MCF 10A (cell line): ENCODE results near the gene RELT. TPM values are rescaled to one million over a fixed set of nuclear protein-coding genes. Genes with fewer than 3 reads are reported as not detected.

Experiments used
- BruUV-seq: library from RNA; stranded (reverse); fragments of 400-500 nt; replicated peaks from 2 replicates; lab custom pipeline; 2021; lab: Mats Ljungman, UMichigan
- CTCF ChIA-PET: fragments of 300-600 bp; sonication (Branson Sonifier 250); formaldehyde crosslinking; extraction: SDS; loops from one replicate; lab custom pipeline; 2021; ENCODE audit warnings: antibody characterized with exemption, inconsistent platforms; lab: Yijun Ruan, JAX
- POLR2A ChIA-PET: fragments of 300-600, 350-650 bp; sonication (Branson Sonifier 250); formaldehyde crosslinking; extraction: SDS; loops from one replicate; lab custom pipeline; 2020; ENCODE audit warnings: antibody characterized with exemption, inconsistent platforms; lab: Yijun Ruan, JAX
- DNase-seq: peaks from one replicate; pipeline ENCODE4 v3.0.0-alpha.2; 2018; ENCODE audit not compliant: unreplicated experiment
- H3K27ac Mint-ChIP-seq: one replicate; pipeline ENCODE4 v1.8.0; 2022; ENCODE audit warnings: mild to moderate bottlenecking, low read depth, mixed read lengths; ENCODE audit not compliant: unreplicated experiment
- H3K27me3 Mint-ChIP-seq: one replicate; pipeline ENCODE4 v1.8.0; 2022; ENCODE audit warnings: mixed read lengths; ENCODE audit not compliant: insufficient read depth, unreplicated experiment
- H3K36me3 Mint-ChIP-seq: one replicate; pipeline ENCODE4 v1.8.0; 2022; ENCODE audit warnings: mild to moderate bottlenecking, moderate library complexity, mixed read lengths; ENCODE audit not compliant: insufficient read depth, unreplicated experiment
- H3K4me1 Mint-ChIP-seq: one replicate; pipeline ENCODE4 v1.8.0; 2022; ENCODE audit warnings: mixed read lengths; ENCODE audit not compliant: insufficient read depth, unreplicated experiment
- H3K4me3 Mint-ChIP-seq: one replicate; pipeline ENCODE4 v1.8.0; 2022; ENCODE audit warnings: mild to moderate bottlenecking, moderate library complexity, mixed read lengths; ENCODE audit not compliant: unreplicated experiment
- H3K9me3 Mint-ChIP-seq: one replicate; pipeline ENCODE4 v1.8.0; 2022; ENCODE audit warnings: mixed read lengths; ENCODE audit not compliant: unreplicated experiment
- intact Hi-C: fragments of 100-400 bp; cut with micrococcal nuclease; formaldehyde crosslinking; loops from 2 replicates; pipeline ENCODE4 v1.14.1; 2022
- total RNA-seq: library from RNA; stranded (reverse); gene quantifications from 2 replicates; pipeline ENCODE4 v1.2.3, GENCODE V29; 2022
- TF ChIP-seq, protein P1 (sequence below): fragments of 200-600 bp; IDR thresholded peaks from one replicate; pipeline ENCODE4 v1.8.0; 2022; ENCODE audit warnings: antibody characterized with exemption, mild to moderate bottlenecking; ENCODE audit not compliant: unreplicated experiment

The RELT gene
- total RNA-seq, 1 experiment from 2014 or later = 8.4 TPM

- no peaks in the 10 kb centered on the region for H3K4me1 Mint-ChIP-seq
- no peak for DNase-seq
- no peak overlapping the region for H3K4me3 Mint-ChIP-seq
- H3K27me3 Mint-ChIP-seq = no peaks in the 10 kb centered on the region
- POLR2A ChIA-PET = interaction anchor here (0.6 kb wide), 1 partner anchor 1394 kb away, joined by 3 read pairs; no protein-coding TSS in a partner anchor
- H3K27ac Mint-ChIP-seq = no peak overlapping the region
- peaks cover 15% of the 10 kb centered on the region for H3K36me3 Mint-ChIP-seq
- H3K9me3 Mint-ChIP-seq = no peaks in the 10 kb centered on the region
- intact Hi-C loops = no loop called here
- CTCF ChIA-PET = interaction anchor here (0.9 to 1.4 kb wide), 2 partner anchors 16 to 25 kb away, joined by 5 to 7 read pairs; no protein-coding TSS in a partner anchor
- no TSS peak for BruUV-seq
- TF ChIP-seq, protein P1, sequence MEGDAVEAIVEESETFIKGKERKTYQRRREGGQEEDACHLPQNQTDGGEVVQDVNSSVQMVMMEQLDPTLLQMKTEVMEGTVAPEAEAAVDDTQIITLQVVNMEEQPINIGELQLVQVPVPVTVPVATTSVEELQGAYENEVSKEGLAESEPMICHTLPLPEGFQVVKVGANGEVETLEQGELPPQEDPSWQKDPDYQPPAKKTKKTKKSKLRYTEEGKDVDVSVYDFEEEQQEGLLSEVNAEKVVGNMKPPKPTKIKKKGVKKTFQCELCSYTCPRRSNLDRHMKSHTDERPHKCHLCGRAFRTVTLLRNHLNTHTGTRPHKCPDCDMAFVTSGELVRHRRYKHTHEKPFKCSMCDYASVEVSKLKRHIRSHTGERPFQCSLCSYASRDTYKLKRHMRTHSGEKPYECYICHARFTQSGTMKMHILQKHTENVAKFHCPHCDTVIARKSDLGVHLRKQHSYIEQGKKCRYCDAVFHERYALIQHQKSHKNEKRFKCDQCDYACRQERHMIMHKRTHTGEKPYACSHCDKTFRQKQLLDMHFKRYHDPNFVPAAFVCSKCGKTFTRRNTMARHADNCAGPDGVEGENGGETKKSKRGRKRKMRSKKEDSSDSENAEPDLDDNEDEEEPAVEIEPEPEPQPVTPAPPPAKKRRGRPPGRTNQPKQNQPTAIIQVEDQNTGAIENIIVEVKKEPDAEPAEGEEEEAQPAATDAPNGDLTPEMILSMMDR = no peak
These were observed 8.6 kb upstream of the RELT start for GRCh38 chr11:73367482-73368024.

DNA sequence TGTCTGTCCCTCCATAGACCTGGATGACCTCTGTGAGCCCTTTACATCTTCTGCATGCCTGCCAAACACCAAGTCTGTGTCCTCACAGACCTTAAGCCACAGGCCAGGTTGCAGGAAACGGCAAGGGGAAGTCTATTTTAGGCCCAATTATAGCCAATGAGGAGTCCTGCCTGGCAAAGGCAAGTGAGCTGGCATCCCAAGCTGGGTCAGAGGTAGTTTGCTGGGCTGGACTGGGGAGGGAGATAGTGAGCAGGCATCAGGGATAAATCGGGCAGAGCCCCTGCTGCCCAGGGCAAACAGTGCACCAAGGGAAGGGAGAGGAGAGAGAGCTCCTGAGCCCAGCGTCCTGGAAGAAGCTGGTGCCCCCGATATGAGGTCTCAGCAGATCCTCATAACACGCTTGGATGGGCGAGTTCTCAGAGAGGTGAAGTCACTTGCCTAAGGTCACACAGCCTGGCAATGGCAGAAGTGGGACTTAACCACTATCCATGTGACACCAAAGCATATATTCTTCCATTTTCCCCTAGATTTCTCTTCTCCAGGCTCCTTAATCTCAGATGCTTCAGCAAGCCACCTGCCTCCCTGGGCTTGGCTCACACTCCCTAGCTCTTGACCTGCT lies 3.7 kb upstream of the RELT start:
- TF ChIP-seq, protein P1 = no peak
- Mint-ChIP-seq H3K36me3 (no peaks in the 10 kb centered on the region), H3K4me1 (peaks cover 7% of the 10 kb centered on the region), H3K9me3 (no peaks in the 10 kb centered on the region), H3K27me3 (no peaks in the 10 kb centered on the region), H3K4me3 (no peak overlapping the region), H3K27ac (no peak overlapping the region)
- DNase-seq = peak; percentile 24
- POLR2A ChIA-PET = interaction anchor here (0.7 kb wide), 1 partner anchor 498 kb away, joined by 3 read pairs; no protein-coding TSS in a partner anchor
- CTCF ChIA-PET = interaction anchor here (0.5 to 3.5 kb wide), 6 partner anchors 12 to 294 kb away, joined by 3 to 20 read pairs (median 4); no protein-coding TSS in a partner anchor
- BruUV-seq = no TSS peak
- intact Hi-C loops = no loop called here

DNA sequence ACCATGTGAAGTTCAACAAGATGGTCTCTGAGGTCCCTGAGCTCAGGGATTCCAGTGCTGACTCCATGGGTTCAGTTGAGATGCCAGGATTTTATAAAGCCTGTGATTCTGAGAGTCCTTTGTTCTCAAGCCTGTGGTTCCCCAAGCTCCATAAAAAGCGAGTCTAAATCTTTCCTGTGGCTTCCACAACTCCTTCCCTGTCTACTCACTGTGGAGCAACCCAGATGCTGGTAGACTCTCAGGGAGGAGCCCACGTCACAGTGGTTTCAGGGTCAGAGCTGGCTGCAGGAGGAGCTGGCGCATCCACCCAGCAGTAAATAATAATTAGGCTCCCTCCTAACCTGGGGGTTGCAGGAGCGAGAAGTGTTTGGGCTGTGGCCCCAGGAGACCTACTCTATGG lies 2.0 kb upstream of the RELT start:
- H3K9me3 Mint-ChIP-seq = no peaks in the 10 kb centered on the region
- H3K36me3 Mint-ChIP-seq = no peaks in the 10 kb centered on the region
- DNase-seq = no peak
- H3K4me1 Mint-ChIP-seq = peaks cover 9% of the 10 kb centered on the region
- POLR2A ChIA-PET = interaction anchor here (0.9 kb wide), 1 partner anchor 21 kb away, joined by 3 read pairs; no protein-coding TSS in a partner anchor
- H3K27ac Mint-ChIP-seq = no peak overlapping the region
- TF ChIP-seq, protein P1 = no peak
- BruUV-seq = no TSS peak
- CTCF ChIA-PET = interaction anchor here (0.5 to 3.5 kb wide), 9 partner anchors 9 to 278 kb away, joined by 3 to 20 read pairs (median 5); no protein-coding TSS in a partner anchor
- H3K27me3 Mint-ChIP-seq = no peaks in the 10 kb centered on the region
- intact Hi-C loops = no loop called here
- H3K4me3 Mint-ChIP-seq = no peak overlapping the region

DNA sequence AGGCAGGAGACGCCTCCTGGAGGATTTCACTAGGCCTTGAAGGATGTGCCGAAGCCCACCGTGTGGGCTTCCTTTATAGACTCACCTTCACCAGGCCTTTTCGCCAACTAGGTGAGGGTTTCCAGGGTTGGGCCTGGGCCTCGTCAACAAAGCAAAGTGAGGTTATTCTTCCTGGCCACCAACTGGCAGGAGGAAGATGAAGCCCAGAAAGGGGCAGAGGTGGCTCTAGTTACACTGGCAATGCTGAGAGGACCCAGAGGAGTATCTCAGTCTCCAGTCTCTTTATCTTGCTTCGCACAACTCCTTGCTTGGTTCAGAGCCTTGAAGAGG lies 404 bp upstream of the RELT start:
- TF ChIP-seq, protein P1 = no peak
- H3K4me1 Mint-ChIP-seq = peaks cover 18% of the 10 kb centered on the region
- intact Hi-C loops = no loop called here
- H3K27ac Mint-ChIP-seq = peak overlapping the region; percentile 29
- no peak for DNase-seq
- H3K4me3 Mint-ChIP-seq = peak overlapping the region; percentile 80
- no TSS peak for BruUV-seq
- POLR2A ChIA-PET = no interaction called here
- CTCF ChIA-PET = interaction anchor here (1.9 to 3.5 kb wide), 3 partner anchors 13 to 25 kb away, joined by 10 to 20 read pairs (median 20); no protein-coding TSS in a partner anchor
- no peaks in the 10 kb centered on the region for H3K9me3 Mint-ChIP-seq
- no peaks in the 10 kb centered on the region for H3K36me3 Mint-ChIP-seq
- no peaks in the 10 kb centered on the region for H3K27me3 Mint-ChIP-seq
